ENCODE data around the gene ALPL. TPM values are rescaled to one million over a fixed set of nuclear protein-coding genes. Genes with fewer than 3 reads are reported as not detected.

The ALPL gene
- total RNA-seq, 1 experiment from 2014 or later, result 4.8 TPM

GRCh38 chr1:21610989-21611785 is 102.0 kb downstream of the ALPL start:
- Histone ChIP-seq H3K27me3 (replicated peaks; ENCODE audit: insufficient read depth, low read depth, low read length, poor library complexity) (no peaks in the 10 kb centered on the region), H3K4me1 (ENCODE audit: insufficient read depth, low read length, poor library complexity, severe bottlenecking) (no peaks in the 10 kb centered on the region), H3K9me3 (ENCODE audit: low read depth, low read length, poor library complexity, severe bottlenecking) (no peaks in the 10 kb centered on the region), H3K27ac (ENCODE audit: low read depth, low read length, poor library complexity, severe bottlenecking) (no peak overlapping the region), H3K36me3 (ENCODE audit: insufficient read depth, low read length, poor library complexity, severe bottlenecking) (peaks cover 10% of the 10 kb centered on the region), H3K4me3 (ENCODE audit: low read depth, low read length, poor library complexity, severe bottlenecking) (no peak overlapping the region)
- no peak for TF ChIP-seq CTCF (conservative IDR thresholded peaks at IDR 0.05; ENCODE audit: low read depth, low read length)
- TF ChIP-seq EZH2 (IDR thresholded peaks at IDR 0.05; ENCODE audit: borderline replicate concordance, low read depth, low read length, poor library complexity, severe bottlenecking), result no peak
- no peak for DNase-seq (ENCODE audit: low spot score)
- intact Hi-C loops (cut with micrococcal nuclease; ENCODE audit: unreplicated experiment), result no loop called here
- CTCF ChIA-PET, result no interaction called here
- POLR2A ChIA-PET (ENCODE audit: low non-redundant PET), result no interaction called here
- no TSS peak for BruUV-seq (replicated peaks)

GRCh38 chr1:21612057-21612456 is 102.8 kb downstream of the ALPL start:
- DNase-seq (ENCODE audit: low spot score), result no peak
- H3K9me3 ChIP-seq (ENCODE audit: low read depth, low read length, poor library complexity, severe bottlenecking), result no peaks in the 10 kb centered on the region
- no peak overlapping the region for H3K27ac ChIP-seq (ENCODE audit: low read depth, low read length, poor library complexity, severe bottlenecking)
- no peak for TF ChIP-seq CTCF (conservative IDR thresholded peaks at IDR 0.05; ENCODE audit: low read depth, low read length)
- no peak for TF ChIP-seq EZH2 (IDR thresholded peaks at IDR 0.05; ENCODE audit: borderline replicate concordance, low read depth, low read length, poor library complexity, severe bottlenecking)
- H3K4me1 ChIP-seq (ENCODE audit: insufficient read depth, low read length, poor library complexity, severe bottlenecking), result no peaks in the 10 kb centered on the region
- POLR2A ChIA-PET (ENCODE audit: low non-redundant PET), result no interaction called here
- H3K36me3 ChIP-seq (ENCODE audit: insufficient read depth, low read length, poor library complexity, severe bottlenecking), result peaks cover 14% of the 10 kb centered on the region
- no TSS peak for BruUV-seq (replicated peaks)
- H3K4me3 ChIP-seq (ENCODE audit: low read depth, low read length, poor library complexity, severe bottlenecking), result no peak overlapping the region
- no peaks in the 10 kb centered on the region for H3K27me3 ChIP-seq (replicated peaks; ENCODE audit: insufficient read depth, low read depth, low read length, poor library complexity)
- intact Hi-C loops (cut with micrococcal nuclease; ENCODE audit: unreplicated experiment), result no loop called here
- CTCF ChIA-PET, result no interaction called here

GRCh38 chr1:21613072-21613867 is 104.0 kb downstream of the ALPL start:
- Histone ChIP-seq H3K4me1 (ENCODE audit: insufficient read depth, low read length, poor library complexity, severe bottlenecking) (no peaks in the 10 kb centered on the region), H3K36me3 (ENCODE audit: insufficient read depth, low read length, poor library complexity, severe bottlenecking) (peaks cover 14% of the 10 kb centered on the region), H3K27me3 (replicated peaks; ENCODE audit: insufficient read depth, low read depth, low read length, poor library complexity) (no peaks in the 10 kb centered on the region), H3K9me3 (ENCODE audit: low read depth, low read length, poor library complexity, severe bottlenecking) (no peaks in the 10 kb centered on the region), H3K4me3 (ENCODE audit: low read depth, low read length, poor library complexity, severe bottlenecking) (no peak overlapping the region), H3K27ac (ENCODE audit: low read depth, low read length, poor library complexity, severe bottlenecking) (no peak overlapping the region)
- intact Hi-C loops (cut with micrococcal nuclease; ENCODE audit: unreplicated experiment), result no loop called here
- DNase-seq (ENCODE audit: low spot score), result no peak
- POLR2A ChIA-PET (ENCODE audit: low non-redundant PET), result no interaction called here
- CTCF ChIA-PET, result no interaction called here
- BruUV-seq (replicated peaks), result no TSS peak
- TF ChIP-seq CTCF (conservative IDR thresholded peaks at IDR 0.05; ENCODE audit: low read depth, low read length) (no peak), EZH2 (IDR thresholded peaks at IDR 0.05; ENCODE audit: borderline replicate concordance, low read depth, low read length, poor library complexity, severe bottlenecking) (no peak)
